Ovary (tissue), 9 donors: ENCODE data around the gene ZMYND8. TPM values are rescaled to one million over a fixed set of nuclear protein-coding genes. Genes with fewer than 3 reads are reported as not detected.

Experiments used
- DNase-seq, 5 donors: peaks; one replicate each; pipeline ENCODE4 v3.0.0-alpha.2; 2019 to 2020
- H3K27ac ChIP-seq, 2 donors: fragments of 200-600 bp; one replicate each; pipeline versions ENCODE4 v1.5.1 to v1.8.0; 2019 to 2022
- H3K27me3 ChIP-seq: fragments of 200-600 bp; one replicate; pipeline ENCODE4 v1.8.0; 2022
- H3K36me3 ChIP-seq: fragments of 200-600 bp; sonication (generic); one replicate; pipeline ENCODE4 v1.5.1; 2019
- H3K4me1 ChIP-seq: one replicate; pipeline ENCODE4 v1.8.1; 2013; ENCODE audit warnings: mild to moderate bottlenecking, moderate library complexity; ENCODE audit not compliant: insufficient read depth
- H3K4me3 ChIP-seq: fragments of 200-600 bp; sonication (generic); one replicate; pipeline ENCODE4 v1.5.1; 2017
- H3K9me3 ChIP-seq, 2 donors: fragments of 200-600 bp in 1 of 2; sonication (generic) in 1 of 2; one replicate each; pipeline versions ENCODE4 v1.5.1 to v1.8.1; 2013 to 2019; ENCODE audit warnings: mild to moderate bottlenecking in 1 of 2, moderate library complexity in 1 of 2
- CTCF ChIP-seq, 3 donors: fragments of 450-650 bp in 2 of 3; fragments of 200-600 bp in 1 of 3; IDR thresholded peaks; one replicate each; pipeline versions ENCODE4 v1.5.1 to v1.8.0; 2016 to 2022; ENCODE audit warnings: antibody characterized with exemption in 3 of 3, mild to moderate bottlenecking in 1 of 3
- EP300 ChIP-seq: sonication (generic); formaldehyde crosslinking; IDR thresholded peaks from one replicate; pipeline ENCODE4 v1.6.1; 2017; ENCODE audit warnings: antibody characterized with exemption
- POLR2A ChIP-seq: fragments of 450-650 bp; IDR thresholded peaks from one replicate; pipeline ENCODE4 v1.6.1; 2017; ENCODE audit warnings: antibody characterized with exemption, mild to moderate bottlenecking, moderate library complexity
- WGBS, 3 donors: extraction: QIAGEN DNeasy Blood & Tissue Kit in 1 of 3; methylation state at CpG; one replicate each; pipeline versions ENCODE4 v1.1.5 to v1.1.7; 2013 to 2017; 5-methylcytosine and 5-hydroxymethylcytosine counted together
- intact Hi-C, 4 donors: fragments of 100-400 bp; cut with DNase I; formaldehyde crosslinking; loops; one replicate each; pipeline versions ENCODE4 v1.11.0 to v1.15.1; 2022 to 2023
- polyA plus RNA-seq, 2 donors: library from polyadenylated mRNA; stranded (reverse); fragments of 200-250 nt in 1 of 2; fragments of 350-450 nt in 1 of 2; fragmentation: Illumina TruSeq in 1 of 2; extraction: RNeasy Lipid Tissue Mini Kit (QIAGEN cat#74804) in 1 of 2; gene quantifications; one replicate each; pipeline ENCODE4 v1.2.3, GENCODE V29; 2013 to 2014
- total RNA-seq, 7 donors: library from RNA; depleted of rRNA in 2 of 7; stranded (reverse); fragments of >200 nt in 2 of 7; fragmentation: NEBNext Ultra II Directional in 3 of 7; extraction: Animal tissue kit (Norgen Biotek cat#: 25700) in 3 of 7; gene quantifications; one replicate each; pipeline versions ENCODE4 v1.1.0 to v1.2.4, GENCODE V29; 2016 to 2023
- donor health status: DM: no; HTN: no; CAD: no; lungs with moderate emphysema.
- donor health status: DM: no; HTN: no; CAD: no.
- donor health status: Bipolar disorder and iron deficiency.
- donor health status: DM: yes; HTN: yes; CAD: no.
- donor health status: DM: no; HTN: no; CAD: no.
- donor health status: DM: yes; HTN: yes; CAD: no.

Gene ZMYND8
- total and polyA plus RNA-seq, 9 donors, result 8.3 to 40.7 (median 30.5) TPM

- no peak for DNase-seq
Observed at GRCh38 chr20:47330933-47331708, 25.4 kb downstream of the ZMYND8 start.

GRCh38 chr20:47330071-47330470, 26.4 kb downstream of the ZMYND8 start:
- TF ChIP-seq POLR2A, result no peak
- no peak for TF ChIP-seq CTCF (IDR thresholded peaks at IDR 0.05)
- no peak for TF ChIP-seq EP300
- Histone ChIP-seq H3K4me1 (peaks cover 24% of the 10 kb centered on the region), H3K27me3 (no peaks in the 10 kb centered on the region), H3K4me3 (no peak overlapping the region), H3K27ac (no peak overlapping the region), H3K9me3 (no peaks in the 10 kb centered on the region), H3K36me3 (no peaks in the 10 kb centered on the region)
- 70 to 78% (median 74%) methylated on average over 3 of the region's 3 CpGs for WGBS, 3 donors
- DNase-seq, result no peak
- intact Hi-C loops, result no loop called here

More at GRCh38 chr20:47330933-47331708, 25.4 kb downstream of the ZMYND8 start:
- Histone ChIP-seq H3K36me3 (no peaks in the 10 kb centered on the region), H3K9me3 (no peaks in the 10 kb centered on the region), H3K27me3 (no peaks in the 10 kb centered on the region), H3K27ac (no peak overlapping the region), H3K4me3 (no peak overlapping the region), H3K4me1 (peaks cover 27% of the 10 kb centered on the region)
- intact Hi-C loops, result no loop called here
- WGBS, 3 donors, result 81 to 86% (median 85%) methylated on average over 10 of the region's 10 CpGs
- TF ChIP-seq EP300 (no peak), POLR2A (no peak), CTCF (IDR thresholded peaks at IDR 0.05) (no peak)

GRCh38 chr20:47328129-47328528, 28.4 kb downstream of the ZMYND8 start:
- TF ChIP-seq EP300, result no peak
- TF ChIP-seq CTCF (IDR thresholded peaks at IDR 0.05), result no peak
- TF ChIP-seq POLR2A, result no peak
- H3K4me1 ChIP-seq, result peaks cover 17% of the 10 kb centered on the region
- no peaks in the 10 kb centered on the region for H3K27me3 ChIP-seq
- intact Hi-C loops, result no loop called here
- WGBS, 3 donors, result 83 to 98% (median 86%) methylated on average over 1 of the region's 1 CpG
- no peaks in the 10 kb centered on the region for H3K36me3 ChIP-seq
- no peak for DNase-seq
- H3K27ac ChIP-seq, result no peak overlapping the region
- H3K9me3 ChIP-seq, result no peaks in the 10 kb centered on the region
- no peak overlapping the region for H3K4me3 ChIP-seq

- Histone ChIP-seq H3K36me3 (no peaks in the 10 kb centered on the region), H3K9me3 (no peaks in the 10 kb centered on the region), H3K27ac (no peak overlapping the region), H3K4me3 (no peak overlapping the region), H3K4me1 (peaks cover 17% of the 10 kb centered on the region), H3K27me3 (no peaks in the 10 kb centered on the region)
- DNase-seq, result no peak
- TF ChIP-seq EP300 (no peak), CTCF (IDR thresholded peaks at IDR 0.05) (no peak), POLR2A (no peak)
- intact Hi-C loops, result no loop called here
- WGBS, 3 donors, result 95 to 96% (median 96%) methylated on average over 7 of the region's 7 CpGs
Observed at GRCh38 chr20:47327711-47328110, 28.8 kb downstream of the ZMYND8 start.
